UCSD-AML1 (cell line): ENCODE data around the gene TADA1.

Experiments
- DNase-seq: peaks from one replicate; lab custom pipeline; 2025; ENCODE audit not compliant: unreplicated experiment; lab: John Stamatoyannopoulos, UW

The TADA1 gene, protein sequence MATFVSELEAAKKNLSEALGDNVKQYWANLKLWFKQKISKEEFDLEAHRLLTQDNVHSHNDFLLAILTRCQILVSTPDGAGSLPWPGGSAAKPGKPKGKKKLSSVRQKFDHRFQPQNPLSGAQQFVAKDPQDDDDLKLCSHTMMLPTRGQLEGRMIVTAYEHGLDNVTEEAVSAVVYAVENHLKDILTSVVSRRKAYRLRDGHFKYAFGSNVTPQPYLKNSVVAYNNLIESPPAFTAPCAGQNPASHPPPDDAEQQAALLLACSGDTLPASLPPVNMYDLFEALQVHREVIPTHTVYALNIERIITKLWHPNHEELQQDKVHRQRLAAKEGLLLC

DNA sequence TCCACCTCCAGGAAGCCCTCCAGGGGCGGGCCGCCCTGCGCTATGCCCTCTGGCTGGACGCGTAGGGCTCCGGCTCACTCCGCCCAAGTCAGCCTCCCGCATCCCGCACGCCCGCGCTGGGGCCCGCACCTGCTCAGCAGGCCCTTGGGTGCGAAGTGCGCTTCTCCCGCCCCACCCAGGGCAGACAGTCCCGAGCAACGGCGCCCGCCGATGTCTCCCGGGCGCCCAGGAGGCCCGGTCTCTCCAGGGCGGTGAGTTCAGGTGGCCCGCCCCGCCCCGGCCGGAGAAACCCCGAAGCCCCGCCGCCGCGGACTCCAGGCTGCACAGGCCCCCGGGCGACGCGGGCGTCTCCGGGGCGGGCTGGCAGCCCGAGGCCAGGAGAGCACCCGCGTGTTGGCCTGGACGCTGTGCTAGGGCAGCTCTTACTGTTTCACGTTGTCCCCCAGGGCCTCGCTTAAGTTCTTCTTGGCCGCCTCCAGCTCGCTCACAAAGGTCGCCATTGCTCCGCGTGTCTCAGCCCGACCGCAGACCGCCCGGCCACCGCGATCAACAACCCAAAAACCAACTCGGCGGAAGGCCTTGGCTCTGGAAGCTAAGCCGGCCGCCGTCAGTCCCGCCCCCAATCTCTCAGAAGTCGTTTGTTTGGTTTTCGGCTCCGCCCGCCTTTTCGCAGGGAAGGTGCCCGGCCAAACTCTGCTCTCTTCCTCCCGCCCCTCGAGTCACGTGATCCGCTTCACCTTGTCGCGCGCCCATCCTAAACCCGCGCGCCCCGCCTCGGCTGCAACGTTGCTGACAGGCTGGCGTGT, at the start of gene TADA1:
Gene TADA1 (minus strand): TSS at position 531 of the 806 bp plus-strand sequence. CDS start 31 bp downstream, at position 500.
- DNase-seq = peak; percentile 98

DNA sequence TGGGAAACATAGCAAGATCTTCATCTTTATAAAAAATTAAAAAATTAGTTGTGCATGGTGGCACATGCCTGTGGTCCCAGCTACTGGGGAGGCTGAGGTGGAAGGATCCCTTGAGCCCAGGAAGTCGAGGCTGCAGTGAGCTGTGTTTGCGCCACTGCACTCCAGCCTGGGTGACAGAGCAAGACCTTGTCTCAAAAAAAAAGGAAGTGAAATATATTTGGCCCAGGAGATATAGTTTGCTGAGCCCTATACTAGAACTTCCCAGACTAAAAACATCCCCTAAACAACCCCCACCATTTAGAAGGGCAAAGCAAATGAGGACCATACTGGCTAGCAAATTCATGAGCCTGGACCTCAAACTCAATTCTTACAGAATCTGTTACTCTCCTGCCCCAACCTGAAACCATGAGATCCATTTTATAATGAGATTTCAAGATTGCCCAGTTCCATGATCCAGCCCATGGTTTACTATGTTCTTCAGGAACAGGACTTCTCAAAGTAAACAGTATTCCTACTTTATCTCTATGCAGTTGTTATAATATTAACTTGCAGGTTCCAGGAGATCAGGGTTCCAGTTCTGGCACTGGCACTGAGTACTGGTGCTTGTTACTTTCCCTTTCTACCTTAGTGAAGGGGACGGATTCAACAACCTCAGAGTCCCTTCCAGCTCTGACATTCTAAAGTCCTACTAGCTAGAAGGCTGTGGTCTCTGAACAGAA, 48.9 kb upstream of the TADA1 start:
- no peak for DNase-seq

DNA sequence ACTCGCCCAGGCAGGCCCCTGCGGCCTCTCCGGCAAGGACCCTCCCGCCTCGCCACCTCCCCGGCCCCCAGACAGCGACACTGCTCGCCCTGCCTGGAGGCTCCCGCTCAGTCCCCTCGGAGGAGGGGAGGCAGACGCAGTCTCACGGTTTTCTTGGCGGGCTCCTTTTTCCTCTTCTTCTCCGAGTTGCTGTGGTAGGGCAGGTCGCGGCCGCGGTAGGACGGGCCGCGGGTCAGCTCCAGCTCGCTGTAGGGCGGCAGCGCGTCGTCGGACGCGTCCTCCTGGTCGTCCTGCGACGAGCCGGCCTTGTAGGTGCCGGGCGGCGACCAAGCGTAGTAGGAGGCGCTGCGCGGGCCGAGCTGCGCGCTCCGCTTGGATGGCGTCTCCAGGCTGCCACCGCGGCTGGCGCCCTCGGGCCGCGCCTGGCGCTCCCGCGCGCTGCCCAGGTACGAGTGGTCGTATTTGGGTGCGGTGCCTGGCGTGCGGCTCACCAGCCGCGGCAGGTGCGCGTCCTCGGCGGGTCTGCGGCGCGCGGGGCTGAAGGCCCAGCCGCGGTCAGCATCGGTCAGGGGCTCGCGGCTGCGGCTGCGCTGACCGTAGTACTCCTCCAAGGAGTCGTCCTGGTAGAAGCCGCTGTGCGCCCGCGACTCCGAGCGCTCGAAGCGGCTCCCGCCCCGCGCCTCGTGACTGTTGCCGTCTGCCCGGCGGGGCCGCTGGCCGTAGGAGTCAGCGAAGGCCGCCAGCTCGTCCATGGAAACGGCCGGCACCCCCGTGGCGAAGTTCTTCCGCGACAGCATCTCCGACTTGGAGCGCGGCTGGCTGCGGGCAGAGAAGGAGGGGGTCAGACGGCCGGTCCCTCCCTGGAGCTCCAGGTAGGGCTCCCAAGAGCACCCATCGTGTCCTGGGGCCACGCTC, 44.8 kb upstream of the TADA1 start:
- DNase-seq = no peak

DNA sequence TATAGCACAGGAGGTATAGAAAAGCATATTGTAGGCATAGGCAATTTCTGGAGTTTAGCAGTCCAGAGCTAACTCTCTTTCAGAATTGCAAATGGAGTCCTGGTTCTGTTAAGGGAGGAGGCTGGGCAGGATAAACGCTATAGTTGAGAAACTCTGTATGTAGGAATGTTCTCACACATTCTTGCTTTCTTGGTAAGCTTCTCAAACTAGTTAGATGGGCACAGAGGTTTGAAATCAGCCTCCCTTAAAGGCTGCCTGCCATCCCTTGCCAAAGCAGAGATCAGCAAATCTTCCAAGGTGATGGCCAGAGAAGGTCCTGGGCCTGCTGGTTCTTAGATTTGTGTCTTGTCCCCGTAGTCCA, 42.9 kb upstream of the TADA1 start:
- DNase-seq = no peak

DNA sequence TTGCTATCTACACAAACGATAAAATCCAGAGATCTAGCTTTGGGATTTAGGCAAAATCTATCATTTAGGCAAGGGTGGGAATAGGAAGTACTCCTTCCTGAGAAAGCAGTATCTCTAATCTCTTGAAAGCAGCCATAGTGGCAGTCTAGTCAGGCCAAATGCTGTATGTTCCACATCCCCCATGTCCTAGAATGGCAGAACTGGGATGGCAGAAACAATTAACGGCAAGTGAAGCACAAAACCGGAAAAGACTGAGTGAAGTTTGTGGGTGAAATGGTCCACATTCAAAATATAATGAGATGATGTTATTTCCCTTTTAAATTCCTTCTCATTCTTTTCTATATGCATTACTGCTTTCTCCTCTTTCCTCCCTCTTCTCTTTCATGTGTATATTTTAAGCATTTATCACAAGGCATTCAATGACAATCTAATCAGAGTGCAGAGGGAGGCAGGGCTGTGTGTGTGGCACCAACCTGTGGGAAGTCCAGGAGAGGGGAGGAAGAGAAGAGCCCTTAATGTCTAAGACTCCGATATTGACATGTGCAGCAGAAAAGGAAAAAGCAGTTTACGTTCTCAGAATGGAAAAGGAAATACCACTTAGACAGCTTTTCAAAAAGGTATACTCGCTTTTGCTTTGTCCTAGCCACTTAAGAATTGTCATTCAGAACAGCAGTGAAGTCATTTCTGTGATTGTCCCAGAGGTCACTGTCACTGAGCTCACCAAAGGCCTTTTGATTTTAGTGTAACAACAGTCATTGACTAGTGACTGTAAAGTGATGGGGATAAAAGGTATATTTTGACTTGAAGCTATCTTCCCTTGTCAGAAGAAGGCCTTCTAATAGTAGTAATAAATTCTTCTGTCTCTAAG, 42.3 kb upstream of the TADA1 start:
- no peak for DNase-seq

DNA sequence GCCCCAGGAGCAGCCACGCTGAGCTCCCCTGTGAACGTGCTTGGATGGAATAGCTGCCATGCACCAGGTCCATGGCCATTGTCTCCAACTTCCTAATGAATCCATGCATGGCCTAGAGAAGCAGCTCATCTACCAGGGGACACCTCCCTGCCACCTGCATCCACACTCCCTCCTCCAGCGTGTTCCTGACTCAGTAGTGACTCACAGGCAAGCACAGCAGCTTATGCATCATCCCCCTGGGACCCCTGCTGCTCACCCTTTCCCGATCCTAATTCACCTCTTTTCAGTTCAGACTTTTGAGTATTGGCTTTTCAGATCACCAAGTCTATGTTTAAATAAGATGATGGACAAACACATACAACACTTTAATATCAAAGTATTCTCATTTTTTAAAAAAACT, 39.9 kb upstream of the TADA1 start:
- no peak for DNase-seq

DNA sequence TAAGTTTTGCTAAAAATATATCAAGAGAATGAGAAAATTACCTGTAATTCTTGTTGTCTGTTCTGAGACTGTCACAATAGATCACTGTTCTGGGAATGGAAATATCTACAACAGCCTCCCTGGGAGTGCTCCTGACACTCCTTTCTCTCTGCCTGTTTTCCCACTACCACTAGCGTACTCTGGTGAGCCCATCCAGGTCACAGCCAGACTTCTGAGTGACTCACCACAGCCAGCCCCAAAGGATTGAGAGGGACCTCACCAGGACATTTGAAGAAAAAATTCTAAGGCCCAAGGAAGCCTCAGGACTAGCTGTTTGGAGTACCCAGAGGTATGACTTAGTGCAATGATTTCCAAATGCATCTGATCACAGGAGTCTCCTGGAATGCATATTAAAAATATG, 39.0 kb upstream of the TADA1 start:
- DNase-seq = no peak

DNA sequence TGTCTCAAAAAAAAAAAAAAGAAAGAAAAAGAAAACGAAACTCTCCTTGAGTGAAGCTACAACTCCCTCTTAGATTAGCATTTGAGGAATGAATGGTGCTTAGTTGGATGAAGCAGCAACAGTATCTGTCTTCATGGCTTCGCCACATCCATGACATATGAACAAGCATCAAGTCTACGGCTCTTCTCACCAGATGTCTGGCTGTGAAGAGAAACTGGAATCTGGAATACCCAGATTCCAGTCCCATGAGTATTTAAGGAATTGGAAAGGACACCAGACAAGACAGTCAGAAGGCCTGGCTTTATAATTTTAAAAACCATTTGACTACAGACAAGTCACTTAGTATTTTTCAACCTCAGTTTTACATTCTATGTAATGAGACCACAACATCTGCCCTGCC, 38.0 kb upstream of the TADA1 start:
- DNase-seq = no peak

DNA sequence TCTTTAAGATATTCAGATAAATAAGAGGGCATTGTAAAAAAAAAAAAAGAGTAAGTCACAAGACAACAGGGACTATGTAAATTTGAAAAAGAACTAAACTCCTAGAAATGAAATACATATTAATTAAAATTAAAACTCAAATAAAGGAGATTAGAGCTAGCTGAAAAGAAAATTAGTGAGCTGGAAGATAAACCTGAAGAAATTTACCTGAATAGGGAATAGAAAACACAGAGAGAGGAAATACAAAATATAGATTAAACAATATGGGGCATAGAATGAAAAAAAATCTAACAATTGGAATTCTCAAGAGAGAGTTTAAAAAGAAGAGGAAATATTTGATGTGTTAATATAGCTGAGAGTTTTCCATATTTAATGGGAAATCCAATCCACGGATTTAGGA, 35.6 kb upstream of the TADA1 start:
- DNase-seq = no peak

DNA sequence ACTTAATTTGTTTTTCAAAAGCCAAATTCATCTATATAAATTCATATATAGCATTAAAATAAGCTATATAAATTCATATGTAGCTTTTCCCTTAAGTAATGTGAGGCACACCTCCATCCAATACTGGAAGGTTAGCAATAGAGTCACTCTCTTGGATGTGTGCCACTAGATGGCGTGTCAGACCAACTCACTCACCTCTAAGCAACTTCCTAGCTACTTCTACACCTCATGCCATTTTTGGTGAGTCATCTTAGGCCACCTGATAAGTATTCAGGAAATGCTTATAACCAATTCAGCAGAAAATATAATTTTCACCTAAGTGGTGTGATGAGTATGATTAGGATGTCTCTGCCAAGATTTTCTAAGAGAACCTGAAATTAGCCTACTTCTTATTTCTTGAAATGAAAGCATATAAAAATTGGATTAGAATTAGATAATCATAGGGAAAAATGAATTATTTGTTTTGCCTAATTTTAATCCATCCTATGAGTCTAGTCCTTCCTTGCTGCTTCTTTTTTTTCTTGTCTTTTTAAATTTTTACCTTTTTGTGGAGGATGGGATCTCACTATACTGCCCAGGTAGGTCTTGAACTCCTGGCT, 34.4 kb upstream of the TADA1 start:
- peak; percentile 51 for DNase-seq

DNA sequence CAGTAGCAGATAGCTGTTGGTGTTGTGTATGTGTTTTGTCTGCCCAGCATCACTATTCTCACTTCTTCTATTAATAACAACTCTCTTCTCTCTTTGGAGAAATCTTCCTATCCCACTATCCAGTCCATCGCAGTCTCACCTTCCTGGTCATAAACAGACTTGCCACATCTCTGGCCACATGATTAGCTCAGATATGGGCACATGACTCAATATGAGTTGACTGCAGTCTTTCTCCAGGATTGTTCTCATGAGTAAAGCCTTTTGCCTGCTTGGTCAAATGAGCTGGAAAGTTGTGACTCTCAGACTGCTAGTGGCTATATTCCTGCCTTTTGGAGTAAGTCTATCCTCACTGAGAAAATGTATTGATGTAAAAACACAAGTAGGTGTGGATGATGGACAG, 32.9 kb upstream of the TADA1 start:
- no peak for DNase-seq

DNA sequence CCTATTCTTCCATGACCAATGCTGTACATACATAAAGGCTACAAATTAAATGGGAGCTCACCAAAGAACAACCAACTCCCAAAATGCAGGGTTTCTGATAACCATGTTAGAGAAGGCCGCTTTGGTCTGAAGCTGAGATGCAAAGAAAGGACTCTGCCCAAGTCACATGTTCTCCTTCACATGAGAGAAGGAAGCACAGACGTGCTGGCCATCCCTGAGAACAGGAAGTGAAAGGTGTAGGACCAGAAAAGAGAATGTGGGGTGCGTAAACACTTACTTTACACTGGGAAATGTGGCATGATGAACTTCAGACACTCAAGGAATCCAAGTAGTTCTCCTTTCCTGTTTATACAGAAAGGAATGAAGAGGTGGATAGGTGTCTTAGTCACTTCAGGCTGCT, 31.7 kb upstream of the TADA1 start:
- DNase-seq = no peak

DNA sequence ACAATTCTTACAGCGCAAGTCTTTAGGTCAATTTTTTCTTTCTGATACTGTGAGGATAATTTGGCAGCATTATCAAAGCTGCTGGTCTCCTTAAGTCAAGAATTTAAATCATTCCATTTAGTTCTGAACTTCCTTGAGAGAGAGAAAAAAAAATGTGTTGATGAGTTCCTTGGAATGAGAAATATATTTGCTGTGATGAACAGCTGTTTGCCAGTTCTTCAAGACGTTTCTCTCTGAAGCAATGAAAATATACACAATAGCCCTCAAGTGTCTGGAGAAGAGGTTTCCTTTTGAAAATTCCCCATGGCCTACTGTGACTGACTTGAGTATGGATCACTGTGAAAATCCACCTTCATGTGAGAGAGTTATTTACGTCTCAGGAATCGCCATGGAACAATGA, 31.0 kb upstream of the TADA1 start:
- no peak for DNase-seq

DNA sequence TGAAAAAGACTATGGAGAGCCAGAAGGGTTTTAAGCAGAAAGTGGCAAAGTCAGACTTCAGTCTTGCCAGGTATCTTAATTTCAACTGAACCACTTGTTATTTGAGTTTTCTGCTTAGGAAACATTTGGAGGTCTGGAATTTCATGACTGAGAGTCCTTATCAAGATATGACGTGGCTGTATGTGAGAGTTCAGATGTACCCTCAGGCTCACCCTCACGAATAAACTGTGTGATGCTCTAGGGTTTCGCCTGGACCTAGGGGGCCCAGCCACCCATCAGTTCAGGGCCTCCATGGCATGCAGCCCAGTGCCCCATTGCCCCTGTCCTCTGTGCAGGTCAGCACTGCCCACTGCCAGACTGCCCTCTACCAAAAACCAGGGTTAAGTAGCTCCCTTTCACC, 30.6 kb upstream of the TADA1 start:
- DNase-seq = no peak

DNA sequence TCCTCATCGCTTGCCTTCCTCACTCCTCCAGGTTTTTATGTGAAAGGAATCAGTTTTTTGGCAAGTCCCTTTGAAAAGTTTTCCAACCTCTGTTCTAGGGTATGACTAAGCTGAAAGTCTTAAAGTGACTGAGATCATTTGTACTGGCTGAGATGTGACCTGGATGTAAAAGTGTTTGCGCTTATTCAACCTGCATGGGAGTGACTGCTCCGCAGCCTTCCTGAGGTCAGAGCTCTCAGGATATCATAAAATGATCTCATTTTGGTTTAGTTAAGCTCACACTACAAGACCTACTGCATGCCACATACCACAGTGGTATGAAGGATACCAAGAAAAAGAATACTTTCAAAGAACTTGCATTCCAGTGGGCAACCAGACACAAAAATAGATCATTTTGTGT, 29.8 kb upstream of the TADA1 start:
- DNase-seq = no peak

DNA sequence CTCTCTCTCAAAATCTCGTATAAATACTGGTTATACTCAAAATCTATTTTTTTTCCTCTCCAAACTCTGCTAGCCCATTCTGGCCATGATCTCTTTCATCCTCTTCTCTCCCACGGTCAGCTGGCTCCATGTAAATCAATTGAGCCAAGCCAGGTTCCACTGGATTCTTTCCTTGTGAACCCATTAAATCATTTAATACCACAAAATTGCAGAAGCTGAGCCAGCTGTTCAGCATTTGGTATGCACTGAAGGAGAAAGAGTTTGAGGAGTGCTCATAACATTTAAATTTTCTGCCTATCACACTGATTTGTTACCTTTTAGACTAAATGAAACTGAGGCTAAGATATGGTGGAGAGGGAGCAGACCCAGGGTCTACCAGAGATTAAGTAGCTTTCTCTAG, 29.1 kb upstream of the TADA1 start:
- DNase-seq = no peak

DNA sequence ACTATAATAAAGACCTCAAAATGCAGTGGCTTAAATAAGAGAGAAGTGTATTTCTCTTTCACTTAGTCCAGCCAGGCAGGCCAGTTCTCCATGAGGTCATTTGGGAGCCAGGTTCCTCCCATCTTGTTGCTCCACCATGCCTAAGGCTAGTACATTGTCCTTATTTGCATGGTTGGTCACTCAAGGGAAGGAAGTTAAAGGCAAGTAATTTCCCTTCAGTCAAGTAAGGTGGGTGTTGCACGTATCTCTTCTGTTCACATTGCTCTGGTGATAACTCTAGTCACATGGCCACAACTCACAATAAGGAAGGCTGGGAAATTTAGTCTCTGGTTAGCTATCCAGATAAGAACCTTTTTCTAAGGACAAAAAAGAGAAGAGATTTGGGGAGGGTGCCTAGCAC, 27.2 kb upstream of the TADA1 start:
- DNase-seq = no peak

DNA sequence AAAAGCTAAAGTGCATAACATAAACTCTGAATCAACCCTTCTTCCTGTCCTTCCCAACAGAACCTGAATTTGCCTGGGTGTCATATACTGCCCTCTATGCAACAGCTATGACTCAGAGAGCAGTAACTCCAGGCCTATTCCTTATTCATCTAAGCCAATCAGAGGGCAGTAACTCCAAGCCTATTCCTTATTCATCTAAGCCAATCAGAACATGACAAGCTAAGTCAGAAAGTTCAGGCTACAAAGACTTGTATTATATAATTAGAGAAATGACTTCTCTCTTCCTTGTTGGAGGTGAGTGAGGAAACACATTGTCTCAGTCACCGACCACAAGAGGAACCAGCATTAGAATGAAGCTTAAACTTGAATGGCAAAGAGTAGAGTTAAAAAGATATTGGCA, 26.2 kb upstream of the TADA1 start:
- DNase-seq = no peak

DNA sequence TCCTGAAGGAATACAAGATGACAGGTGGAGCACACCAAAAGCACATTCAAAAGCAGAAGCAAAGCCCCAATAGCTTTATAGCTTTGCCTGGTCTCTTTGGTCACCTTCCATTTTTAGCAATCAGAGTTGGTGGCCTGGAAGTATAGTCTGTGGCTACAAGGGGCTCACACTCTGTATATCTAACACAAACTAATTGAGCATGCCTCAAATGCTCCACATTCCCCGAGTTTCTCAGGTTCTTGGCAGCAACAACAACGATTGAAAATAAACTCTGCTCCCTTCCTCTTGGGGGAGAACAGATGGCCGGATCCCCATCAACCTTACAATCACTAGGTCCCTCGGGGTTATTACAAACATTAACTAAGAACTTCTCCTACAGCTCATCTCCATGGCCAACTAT, 24.9 kb upstream of the TADA1 start:
- DNase-seq = no peak

DNA sequence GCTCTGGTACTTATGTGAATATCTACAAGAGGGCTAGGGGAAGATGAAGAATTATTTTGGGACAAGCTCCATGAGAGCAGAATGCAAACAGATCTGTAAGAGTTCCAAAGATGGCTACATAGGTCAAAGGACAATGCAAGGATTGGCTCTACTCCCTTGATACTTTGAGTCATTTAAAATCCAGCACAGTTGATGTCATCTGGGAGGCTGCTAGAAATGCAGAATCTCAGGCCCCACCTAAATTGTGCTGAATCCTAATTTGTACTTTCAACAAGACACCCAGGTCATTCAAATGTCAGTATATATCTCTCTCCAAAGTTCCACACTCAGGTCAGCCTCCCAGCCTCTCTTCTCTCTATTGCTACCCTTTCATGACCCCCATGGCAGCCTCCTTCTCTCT, 23.7 kb upstream of the TADA1 start:
- DNase-seq = no peak
